ENCODE measurements around the gene AGPAT4. TPM values are rescaled to one million over a fixed set of nuclear protein-coding genes. Genes with fewer than 3 reads are reported as not detected.
"Not testable (repeated sequence)": the region's sequence is repeated elsewhere in the genome, so short reads cannot be mapped to it uniquely, and the experiment has no call there.

The AGPAT4 gene, protein sequence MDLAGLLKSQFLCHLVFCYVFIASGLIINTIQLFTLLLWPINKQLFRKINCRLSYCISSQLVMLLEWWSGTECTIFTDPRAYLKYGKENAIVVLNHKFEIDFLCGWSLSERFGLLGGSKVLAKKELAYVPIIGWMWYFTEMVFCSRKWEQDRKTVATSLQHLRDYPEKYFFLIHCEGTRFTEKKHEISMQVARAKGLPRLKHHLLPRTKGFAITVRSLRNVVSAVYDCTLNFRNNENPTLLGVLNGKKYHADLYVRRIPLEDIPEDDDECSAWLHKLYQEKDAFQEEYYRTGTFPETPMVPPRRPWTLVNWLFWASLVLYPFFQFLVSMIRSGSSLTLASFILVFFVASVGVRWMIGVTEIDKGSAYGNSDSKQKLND
- 10 to 100 TPM; 14.4 to 16.6 (median 14.8) TPM for polyA plus RNA-seq

DNA sequence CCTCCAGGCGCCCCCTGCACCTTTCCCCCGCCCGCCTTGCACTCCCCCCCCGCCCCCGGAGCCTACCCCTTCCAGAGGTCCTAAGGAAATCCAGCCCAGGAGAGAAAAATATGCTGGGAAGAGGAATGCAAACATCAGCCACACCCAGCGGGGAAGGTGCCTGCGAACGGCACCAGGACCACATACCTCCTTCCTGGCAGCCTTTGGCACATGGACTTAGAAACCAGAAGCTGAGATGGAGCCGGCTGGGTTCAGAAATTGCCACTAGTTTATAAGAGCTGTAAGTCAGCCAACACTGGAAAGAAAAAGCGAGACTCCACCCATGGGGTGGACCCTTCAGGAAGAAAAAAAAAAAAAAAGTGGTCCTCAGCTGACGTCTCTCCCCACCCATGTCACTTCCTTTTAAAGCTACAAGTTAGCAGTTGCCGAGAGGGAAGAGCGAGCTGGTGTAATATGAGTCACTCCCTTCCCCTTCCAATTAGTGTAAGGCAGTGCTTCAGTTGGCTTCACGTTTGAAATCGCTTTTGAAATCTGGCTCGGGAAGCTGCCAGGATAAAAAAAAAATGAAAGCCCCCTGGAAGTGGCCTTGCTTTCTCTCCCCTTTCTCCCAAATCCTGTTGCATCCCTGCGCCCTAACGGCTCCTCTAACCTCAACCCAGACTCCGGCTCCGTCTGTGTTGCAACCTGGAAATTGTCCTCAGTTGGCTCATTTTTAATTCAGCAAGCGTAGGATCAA lies at the start of gene AGPAT4:
Gene AGPAT4, minus strand, starts transcription at position 310 of the 736 bp plus-strand sequence. CDS start 41,848 bp downstream, outside the sequence.
- H3K9me3 Mint-ChIP-seq: no peaks in the 10 kb centered on the region

GRCh38 chr6:161319231-161319630 lies 45.4 kb upstream of the AGPAT4 start:
- Mint-ChIP-seq H3K27ac (no peak overlapping the region), H3K4me3 (no peak overlapping the region), H3K9me3 (no peaks in the 10 kb centered on the region), H3K36me3 (no peaks in the 10 kb centered on the region), H3K4me1 (no peaks in the 10 kb centered on the region), H3K27me3 (ENCODE audit: low read depth in 3 of 3) (peaks cover 0 to 7% (median 2%) of the 10 kb centered on the region in 3 donors)
- DNase-seq: no peak

More for the DNA sequence above, at the start of gene AGPAT4:
- H3K4me1 Mint-ChIP-seq: peaks cover 30 to 51% of the 10 kb centered on the region in 2 donors
- peaks cover 5 to 14% (median 14%) of the 10 kb centered on the region in 3 donors for H3K27me3 Mint-ChIP-seq (ENCODE audit: low read depth in 3 of 3)
- DNase-seq: peak; percentile 88 to 91 (median 89)
- H3K36me3 Mint-ChIP-seq: peaks cover 9 to 13% (median 13%) of the 10 kb centered on the region in 3 donors
- H3K27ac Mint-ChIP-seq: peak within 1 kb of the TSS; percentile 94 to 98 (median 95)
- peak within 1 kb of the TSS; percentile 85 to 93 (median 90) for H3K4me3 Mint-ChIP-seq

DNA sequence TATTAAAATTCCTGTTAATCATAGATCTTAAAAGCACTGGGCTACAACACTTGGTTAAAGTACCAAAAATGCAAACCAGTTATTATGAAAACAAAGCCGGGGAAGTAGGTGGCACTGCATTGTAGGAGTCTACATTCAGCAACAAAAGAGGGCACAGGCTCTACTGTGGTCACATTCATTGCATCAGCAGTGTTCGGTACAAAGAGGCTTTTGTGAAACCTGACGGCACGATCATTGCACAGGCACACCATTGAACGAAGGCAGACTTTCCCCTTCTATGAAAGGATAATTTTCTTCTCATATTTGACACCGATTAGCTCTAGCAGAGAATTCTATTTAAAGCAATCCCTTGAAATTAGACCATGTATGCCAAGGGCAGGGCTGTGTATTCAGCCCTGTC lies 44.6 kb upstream of the AGPAT4 start:
- no peaks in the 10 kb centered on the region for H3K36me3 Mint-ChIP-seq
- DNase-seq: no peak
- H3K9me3 Mint-ChIP-seq: no peaks in the 10 kb centered on the region
- H3K27ac Mint-ChIP-seq: no peak overlapping the region
- peaks cover 0 to 7% (median 0%) of the 10 kb centered on the region in 3 donors for H3K27me3 Mint-ChIP-seq (ENCODE audit: low read depth in 3 of 3)
- no peaks in the 10 kb centered on the region for H3K4me1 Mint-ChIP-seq
- H3K4me3 Mint-ChIP-seq: no peak overlapping the region

DNA sequence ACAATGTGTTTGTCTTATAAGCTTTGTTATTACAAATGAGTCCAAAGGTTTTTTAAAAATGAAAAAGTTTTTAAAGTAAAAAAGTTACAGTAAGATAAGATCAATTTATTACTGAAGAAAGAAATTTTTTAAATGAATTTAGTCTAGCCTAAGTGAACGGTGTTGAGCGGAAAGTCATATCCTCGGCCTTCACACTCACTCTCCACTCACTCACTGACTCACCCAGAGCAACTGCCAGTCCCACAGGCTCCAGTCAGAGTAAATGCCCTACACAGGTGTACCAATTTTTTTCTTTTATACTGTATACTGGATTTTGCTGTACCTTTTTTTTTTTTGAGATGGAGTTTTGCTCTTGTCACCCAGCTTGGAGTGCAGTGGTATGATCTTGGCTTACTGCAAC lies 42.7 kb upstream of the AGPAT4 start:
- no peaks in the 10 kb centered on the region for H3K36me3 Mint-ChIP-seq
- DNase-seq: no peak
- no peaks in the 10 kb centered on the region for H3K9me3 Mint-ChIP-seq
- H3K4me1 Mint-ChIP-seq: no peaks in the 10 kb centered on the region
- peaks cover 0 to 4% (median 3%) of the 10 kb centered on the region in 3 donors for H3K27me3 Mint-ChIP-seq (ENCODE audit: low read depth in 3 of 3)
- no peak overlapping the region for H3K4me3 Mint-ChIP-seq
- no peak overlapping the region for H3K27ac Mint-ChIP-seq

- DNase-seq; H3K9me3 Mint-ChIP-seq; H3K36me3 Mint-ChIP-seq; H3K4me3 Mint-ChIP-seq; H3K27me3 Mint-ChIP-seq (ENCODE audit: low read depth in 3 of 3); H3K27ac Mint-ChIP-seq; H3K4me1 Mint-ChIP-seq: not testable (repeated sequence)
Observed at GRCh38 chr6:161315246-161315917, 41.5 kb upstream of the AGPAT4 start.

DNA sequence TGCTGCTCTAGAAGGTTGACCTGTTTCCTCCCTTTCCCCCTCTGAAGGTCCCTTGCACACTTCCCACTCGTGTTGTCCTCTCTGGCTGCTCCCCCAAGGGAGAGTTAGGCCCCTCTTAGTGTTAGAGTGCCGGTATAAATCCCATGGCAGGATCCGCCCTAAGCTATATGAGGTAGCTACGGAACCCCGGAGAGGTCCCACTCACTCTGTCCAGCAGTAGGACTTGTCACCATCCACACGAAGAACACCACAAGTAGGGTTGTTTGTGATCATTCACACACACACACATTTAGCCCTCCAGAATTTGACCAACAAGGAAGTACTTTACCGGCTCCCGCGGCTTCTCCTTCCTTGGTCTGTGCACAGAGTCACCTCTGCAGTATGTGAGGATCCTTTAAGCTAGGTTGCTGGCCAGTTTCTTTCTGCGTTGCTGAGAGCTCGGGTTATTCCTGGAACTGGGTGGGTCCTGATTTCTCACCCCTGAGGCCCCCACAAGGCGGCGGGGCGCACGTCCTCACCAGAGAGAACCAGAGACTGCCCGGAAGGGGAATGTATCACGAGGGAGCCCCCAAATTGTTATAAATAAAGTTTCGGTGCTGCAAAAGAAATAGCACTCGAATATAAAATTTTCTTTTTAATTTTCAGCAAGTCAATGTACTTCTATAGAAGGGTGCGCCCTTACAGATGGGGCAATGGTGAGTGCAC lies 40.8 kb upstream of the AGPAT4 start:
- H3K27ac Mint-ChIP-seq; H3K9me3 Mint-ChIP-seq; H3K4me3 Mint-ChIP-seq; H3K27me3 Mint-ChIP-seq (ENCODE audit: low read depth in 3 of 3); H3K36me3 Mint-ChIP-seq; H3K4me1 Mint-ChIP-seq; DNase-seq: not testable (repeated sequence)

GRCh38 chr6:161313940-161314509 lies 40.2 kb upstream of the AGPAT4 start:
- Mint-ChIP-seq H3K36me3 (no peaks in the 10 kb centered on the region), H3K4me3 (no peak overlapping the region), H3K27me3 (ENCODE audit: low read depth in 3 of 3) (peaks cover 3 to 4% (median 3%) of the 10 kb centered on the region in 3 donors), H3K27ac (peak overlapping the region in 1 of 6 donors; percentile 54), H3K9me3 (no peaks in the 10 kb centered on the region), H3K4me1 (no peaks in the 10 kb centered on the region)
- no peak for DNase-seq

DNA sequence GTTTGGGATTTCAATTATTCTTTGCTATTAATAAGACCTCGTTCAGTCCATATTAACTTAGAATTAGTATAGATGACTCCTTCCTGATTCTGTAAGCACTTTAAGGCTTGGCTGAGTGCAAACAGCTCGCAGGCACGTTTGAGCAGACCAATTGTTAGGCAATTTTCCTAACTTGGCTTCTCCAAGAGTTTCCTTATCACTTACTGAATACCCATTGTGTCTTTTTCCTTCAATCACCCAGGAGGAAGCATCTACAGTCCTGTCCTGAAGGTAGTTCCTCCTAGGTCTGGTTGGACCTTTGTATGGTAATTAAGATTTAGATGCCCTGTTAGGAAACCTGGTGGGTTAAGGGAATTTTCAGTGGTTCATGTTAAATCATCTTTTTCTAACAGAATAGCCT lies 39.6 kb upstream of the AGPAT4 start:
- not testable (repeated sequence) for DNase-seq; H3K4me1 Mint-ChIP-seq; H3K27ac Mint-ChIP-seq; H3K4me3 Mint-ChIP-seq; H3K27me3 Mint-ChIP-seq (ENCODE audit: low read depth in 3 of 3); H3K36me3 Mint-ChIP-seq; H3K9me3 Mint-ChIP-seq

GRCh38 chr6:161309774-161310173 lies 35.9 kb upstream of the AGPAT4 start:
- H3K36me3 Mint-ChIP-seq; H3K27me3 Mint-ChIP-seq (ENCODE audit: low read depth in 3 of 3); H3K9me3 Mint-ChIP-seq; H3K4me3 Mint-ChIP-seq; DNase-seq; H3K4me1 Mint-ChIP-seq: not testable (repeated sequence)
- peak overlapping the region in 1 of 6 donors; percentile 23 for H3K27ac Mint-ChIP-seq

DNA sequence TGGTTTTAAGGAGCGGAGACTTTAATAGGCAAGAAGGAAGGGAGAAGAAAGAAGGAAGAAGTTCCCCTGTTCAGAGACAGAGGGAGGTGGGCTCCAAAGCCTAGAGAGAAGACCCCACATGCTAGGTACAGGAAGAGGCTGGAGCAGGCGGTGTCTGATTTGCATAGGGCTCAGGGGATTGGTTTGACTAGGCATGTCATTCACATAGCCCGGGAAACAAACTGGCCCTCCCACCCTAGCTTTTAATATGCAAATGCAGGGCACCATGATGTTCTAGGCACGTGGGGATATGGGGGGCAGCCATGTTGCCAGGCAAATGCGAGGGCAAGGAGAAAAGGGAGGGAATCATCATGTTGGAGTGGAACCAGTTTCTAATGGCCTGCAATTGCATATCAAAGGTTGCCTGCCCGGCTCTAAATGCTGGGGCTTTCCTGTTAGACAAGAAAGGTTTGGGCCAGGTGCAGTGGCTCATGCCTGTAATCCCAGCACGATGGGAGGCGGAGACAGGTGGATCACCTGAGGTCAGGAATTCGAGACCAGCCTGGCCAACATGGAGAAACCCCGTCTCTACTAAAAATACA lies 34.3 kb upstream of the AGPAT4 start:
- Mint-ChIP-seq H3K36me3 (no peaks in the 10 kb centered on the region), H3K4me1 (no peaks in the 10 kb centered on the region), H3K9me3 (peaks cover 0 to 3% (median 0%) of the 10 kb centered on the region in 6 donors), H3K27me3 (ENCODE audit: low read depth in 3 of 3) (peaks cover 0 to 9% (median 3%) of the 10 kb centered on the region in 3 donors), H3K4me3 (no peak overlapping the region), H3K27ac (no peak overlapping the region)
- no peak for DNase-seq

- no peaks in the 10 kb centered on the region for H3K36me3 Mint-ChIP-seq
- peaks cover 0 to 4% (median 0%) of the 10 kb centered on the region in 6 donors for H3K9me3 Mint-ChIP-seq
- no peak overlapping the region for H3K4me3 Mint-ChIP-seq
- H3K27ac Mint-ChIP-seq: peak overlapping the region in 1 of 6 donors; percentile 13
- no peak for DNase-seq
- peaks cover 0 to 9% (median 0%) of the 10 kb centered on the region in 3 donors for H3K27me3 Mint-ChIP-seq (ENCODE audit: low read depth in 3 of 3)
- H3K4me1 Mint-ChIP-seq: no peaks in the 10 kb centered on the region
Observed at GRCh38 chr6:161305860-161306259, 32.0 kb upstream of the AGPAT4 start.

DNA sequence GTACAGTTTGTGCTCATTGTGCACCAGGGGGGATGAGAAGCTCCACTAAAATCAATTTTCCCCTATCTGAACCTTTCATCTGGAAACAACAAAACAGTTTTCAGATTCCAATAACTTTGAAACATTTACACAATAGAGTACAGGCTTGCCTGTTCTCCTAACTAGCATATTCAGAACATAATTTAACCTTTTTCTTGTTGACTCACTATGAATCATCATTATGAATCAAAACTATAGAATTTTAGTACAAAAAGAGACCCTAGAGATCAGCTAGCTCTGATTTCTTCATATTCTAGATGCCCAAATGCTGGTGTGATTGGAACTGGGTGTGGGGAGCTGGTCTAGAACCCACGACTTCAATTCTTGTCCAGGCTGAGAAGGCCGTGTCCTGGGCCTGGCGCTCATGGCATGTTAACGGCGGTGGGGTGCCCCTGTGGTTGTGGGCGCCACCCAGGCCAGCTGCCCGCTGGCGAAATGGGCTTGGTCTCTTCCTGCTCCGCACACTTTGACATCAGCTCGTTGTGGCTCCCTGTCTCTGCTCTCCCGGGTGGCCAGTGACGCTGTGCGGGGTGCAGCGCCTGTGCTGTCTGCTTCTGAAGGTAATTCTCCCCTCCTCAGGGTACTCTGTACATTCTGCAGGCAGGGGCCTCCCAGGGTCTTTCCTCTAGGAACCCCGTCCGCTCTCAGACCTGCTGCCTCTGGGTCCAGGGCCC lies 29.9 kb upstream of the AGPAT4 start:
- H3K27ac Mint-ChIP-seq: no peak overlapping the region
- H3K36me3 Mint-ChIP-seq: no peaks in the 10 kb centered on the region
- H3K27me3 Mint-ChIP-seq (ENCODE audit: low read depth in 3 of 3): peaks cover 0 to 7% (median 2%) of the 10 kb centered on the region in 3 donors
- H3K9me3 Mint-ChIP-seq: peaks cover 0 to 4% (median 0%) of the 10 kb centered on the region in 6 donors
- no peaks in the 10 kb centered on the region for H3K4me1 Mint-ChIP-seq
- no peak overlapping the region for H3K4me3 Mint-ChIP-seq
- DNase-seq: no peak

Measured in immature natural killer cell (primary cell).